ENCODE data around the gene SUPT3H.
"Not testable (repeated sequence)": the region's sequence is repeated elsewhere in the genome, so short reads cannot be mapped to it uniquely, and the experiment has no call there.

SUPT3H gene

DNA sequence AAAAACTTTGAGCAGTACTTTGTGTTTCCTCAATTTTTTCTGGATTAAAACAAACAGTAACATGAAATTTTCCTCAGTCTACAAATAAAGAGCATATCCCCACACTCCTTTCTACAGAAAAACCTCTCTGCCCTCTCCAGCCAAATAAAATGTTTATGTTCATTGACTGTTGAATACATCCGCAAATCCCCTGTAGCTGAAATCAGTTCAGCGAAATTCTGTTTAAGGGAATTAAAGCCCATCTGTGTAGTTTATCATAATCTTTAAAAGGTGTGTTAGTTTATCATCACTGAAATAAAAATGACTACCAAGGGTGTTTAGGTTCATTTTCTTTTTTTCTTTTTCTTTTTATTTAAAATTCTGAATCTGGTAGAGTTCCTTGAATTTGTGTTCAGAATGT lies 207.4 kb downstream of the SUPT3H start:
- DNase-seq, result no peak

DNA sequence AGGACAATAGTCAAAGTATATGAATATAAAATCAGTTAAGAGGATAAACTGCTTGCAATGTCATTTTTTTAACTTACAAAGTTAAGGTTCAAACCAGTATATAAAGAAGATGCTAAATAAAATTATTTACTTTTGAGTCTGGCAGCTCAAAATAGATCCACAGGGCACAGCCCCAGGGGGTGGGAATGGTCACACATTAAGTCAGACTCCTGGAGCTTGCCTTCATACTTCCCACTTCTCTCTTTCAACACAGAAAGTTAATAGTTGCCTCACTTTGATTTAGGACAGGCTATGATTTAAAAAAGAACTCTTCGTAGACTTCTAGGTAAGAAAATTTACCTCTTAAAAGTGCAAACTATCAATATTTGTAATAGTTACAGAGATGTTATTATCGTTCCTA lies 207.9 kb downstream of the SUPT3H start:
- no peak for DNase-seq

DNA sequence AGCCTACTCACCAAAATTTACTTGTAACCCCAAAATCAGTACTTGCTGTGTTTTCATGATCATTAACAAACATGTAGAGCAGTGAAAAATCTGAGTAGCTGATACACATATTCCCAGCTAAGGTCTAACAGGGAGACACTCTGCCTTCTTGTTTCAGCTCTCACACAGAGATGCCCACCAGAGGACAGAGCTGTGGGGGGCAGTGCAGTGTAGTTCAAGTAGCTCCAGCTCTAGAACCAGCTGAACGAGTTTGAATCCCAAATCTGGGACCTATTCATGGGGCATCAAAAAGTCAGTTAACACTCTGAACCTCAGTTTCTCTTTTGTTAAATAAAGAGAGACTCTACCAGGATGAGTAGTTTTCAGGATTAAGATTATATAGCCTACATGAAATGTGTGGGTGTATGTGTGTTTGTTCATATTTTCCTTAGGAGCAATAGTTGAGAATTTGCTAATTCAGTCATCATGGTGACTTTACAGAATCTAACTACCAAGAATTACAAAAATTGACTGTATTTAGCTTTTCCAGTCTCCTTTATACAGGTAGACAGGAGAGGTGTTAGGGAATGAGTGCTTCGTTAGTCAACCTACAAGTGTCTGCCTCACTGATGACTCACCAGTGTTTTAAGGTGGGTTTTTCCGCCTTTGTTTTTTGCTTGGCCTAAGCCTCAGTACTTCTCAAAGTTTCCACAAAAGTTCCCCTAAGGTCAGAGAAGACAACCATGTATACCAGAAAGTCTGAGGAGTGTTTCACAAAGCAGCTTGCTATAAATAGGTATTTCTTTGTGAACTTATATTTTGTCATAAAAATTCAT lies 213.6 kb downstream of the SUPT3H start:
- DNase-seq, result no peak

DNA sequence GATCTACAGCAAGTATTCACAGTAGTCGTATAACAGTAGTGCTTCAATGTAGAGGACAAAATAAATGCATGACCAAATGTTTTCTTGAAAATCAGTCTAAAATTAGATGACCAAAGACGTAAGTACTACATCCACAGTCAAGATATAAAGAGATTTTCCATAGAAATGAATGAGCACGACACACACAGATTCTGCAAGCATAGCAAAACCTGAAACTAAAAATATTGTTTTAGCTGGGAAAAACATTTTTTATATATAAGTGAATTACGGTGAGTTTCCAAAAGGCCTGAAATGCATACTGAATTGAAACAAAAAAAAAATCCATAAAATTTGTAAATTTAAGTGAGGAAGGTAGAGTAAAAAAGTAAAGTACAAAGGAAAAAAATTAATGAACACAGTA lies 217.4 kb downstream of the SUPT3H start:
- DNase-seq, result no peak

DNA sequence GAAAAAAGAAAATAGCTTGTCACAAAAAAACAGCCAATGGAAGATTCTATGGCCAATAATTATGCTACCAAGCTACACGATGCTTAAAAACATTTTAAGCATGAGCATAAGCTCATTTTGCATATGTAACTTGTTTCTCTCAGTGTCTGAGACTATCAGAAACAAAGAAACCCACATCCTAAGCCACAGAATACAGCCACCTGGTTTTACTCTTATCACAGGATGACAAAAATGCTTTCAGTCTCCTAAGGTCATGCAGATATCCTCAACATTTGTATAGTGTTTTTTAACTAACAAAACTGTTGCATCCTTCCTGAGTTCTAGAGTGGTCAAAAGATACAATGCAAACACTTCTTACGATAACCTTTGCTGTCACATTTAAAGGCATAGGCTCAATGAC lies 221.7 kb downstream of the SUPT3H start:
- no peak for DNase-seq

DNA sequence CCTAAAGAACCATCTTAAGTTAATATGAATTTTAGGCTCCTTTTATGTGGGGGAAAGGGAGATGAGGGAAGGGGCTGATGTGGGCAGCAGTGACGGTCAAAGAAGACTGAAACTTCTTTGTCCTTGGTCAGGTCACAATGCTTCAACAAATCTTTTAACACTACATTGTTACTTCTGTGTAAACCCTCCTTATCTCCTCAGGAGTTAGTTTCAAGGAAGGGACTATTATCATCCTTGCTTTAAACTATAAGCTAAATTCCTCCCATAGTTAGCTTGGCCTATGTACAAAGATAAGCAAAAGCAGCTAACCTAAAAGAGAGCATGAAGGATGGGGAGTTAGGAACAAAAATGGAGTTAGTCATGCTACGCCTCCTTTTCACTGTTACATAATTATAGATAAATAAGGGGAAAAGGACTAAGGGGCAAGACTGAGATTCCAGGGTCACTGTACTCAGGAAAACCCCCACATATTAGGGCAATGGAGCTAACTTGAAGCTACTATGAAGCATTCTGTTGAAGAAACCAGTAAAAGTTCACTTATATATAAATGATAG lies 222.3 kb downstream of the SUPT3H start:
- DNase-seq, result no peak

DNA sequence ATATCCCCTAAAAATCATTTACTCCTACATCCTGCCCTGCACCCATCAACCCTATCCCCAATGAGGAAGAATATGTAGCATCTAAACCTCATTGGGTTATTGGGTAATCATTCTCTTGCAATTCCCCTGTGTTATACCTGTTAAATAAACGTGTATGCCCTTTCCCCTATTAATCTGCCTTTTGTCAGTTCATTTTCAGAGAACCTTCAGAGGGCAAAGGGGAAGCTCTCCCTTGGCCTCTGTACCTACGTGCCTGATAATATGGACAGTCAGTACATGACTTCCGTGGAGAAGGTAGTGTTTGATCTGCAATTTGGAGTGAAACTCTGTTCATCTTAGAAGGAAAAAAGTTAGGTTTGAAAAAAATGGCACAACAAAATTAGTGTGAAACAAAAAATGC lies 223.1 kb downstream of the SUPT3H start:
- no peak for DNase-seq

DNA sequence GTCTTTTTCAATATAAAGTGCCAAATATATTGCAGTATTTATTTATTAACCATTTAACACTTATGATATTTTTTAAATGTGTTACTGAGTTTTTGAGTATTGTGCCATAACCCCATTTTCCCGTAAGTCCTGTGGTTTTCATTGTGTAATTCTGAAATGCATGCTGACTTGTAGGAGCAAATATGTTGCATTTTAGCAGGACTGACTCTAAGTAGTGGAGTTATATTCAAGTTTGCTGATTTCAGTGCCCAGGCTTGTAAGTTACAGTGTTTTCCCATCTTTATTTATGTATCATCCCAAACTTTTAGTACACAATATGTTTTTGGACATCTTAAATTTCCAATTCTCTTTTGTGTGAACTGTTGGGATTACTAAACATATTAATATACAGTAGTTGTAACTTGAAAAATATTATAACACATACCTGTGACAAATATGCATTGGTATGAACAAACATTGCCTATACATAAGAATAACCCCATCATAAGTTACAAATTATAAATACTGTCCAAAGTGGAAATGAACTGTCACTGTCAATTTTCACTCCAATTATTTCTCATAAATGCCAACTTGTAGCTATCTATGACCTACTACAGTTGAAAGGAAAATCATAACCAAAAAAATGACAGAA lies 228.9 kb downstream of the SUPT3H start:
- no peak for DNase-seq

DNA sequence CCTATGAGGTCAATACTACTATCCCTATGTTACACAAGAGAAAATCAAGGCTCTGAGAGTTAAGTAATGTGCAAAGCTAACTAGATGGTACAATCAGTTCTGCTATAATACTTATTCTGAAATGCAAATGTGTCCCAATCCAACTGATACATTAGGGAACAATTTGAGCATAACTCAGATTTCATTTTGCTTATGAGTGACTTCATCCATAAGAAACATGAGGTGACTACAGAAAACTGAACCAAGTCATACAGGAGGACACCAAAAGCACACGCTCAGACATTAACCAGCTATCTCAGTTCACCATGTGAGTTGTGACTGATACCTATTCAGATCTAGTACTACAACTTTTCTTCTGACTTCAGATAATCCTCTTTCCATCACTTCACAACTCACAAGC lies 229.5 kb downstream of the SUPT3H start:
- DNase-seq, result no peak

DNA sequence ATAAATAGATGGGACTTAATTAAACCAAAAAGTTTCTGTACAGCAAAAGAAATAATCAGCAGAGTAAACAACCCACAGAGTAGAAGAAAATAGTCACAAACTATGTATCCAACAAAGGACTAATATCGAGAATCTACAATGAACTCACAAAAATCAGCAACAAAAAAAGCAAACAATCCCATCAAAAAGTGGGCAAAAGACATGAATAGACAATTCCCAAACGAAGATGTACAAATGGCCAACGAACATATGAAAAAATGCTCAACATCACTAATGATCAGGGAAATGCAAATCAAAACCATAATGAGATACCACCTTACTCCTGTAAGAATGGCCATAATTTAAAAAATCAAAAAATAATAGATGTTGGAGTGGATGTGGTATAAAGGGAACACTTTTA lies 232.1 kb downstream of the SUPT3H start:
- DNase-seq, result not testable (repeated sequence)

DNA sequence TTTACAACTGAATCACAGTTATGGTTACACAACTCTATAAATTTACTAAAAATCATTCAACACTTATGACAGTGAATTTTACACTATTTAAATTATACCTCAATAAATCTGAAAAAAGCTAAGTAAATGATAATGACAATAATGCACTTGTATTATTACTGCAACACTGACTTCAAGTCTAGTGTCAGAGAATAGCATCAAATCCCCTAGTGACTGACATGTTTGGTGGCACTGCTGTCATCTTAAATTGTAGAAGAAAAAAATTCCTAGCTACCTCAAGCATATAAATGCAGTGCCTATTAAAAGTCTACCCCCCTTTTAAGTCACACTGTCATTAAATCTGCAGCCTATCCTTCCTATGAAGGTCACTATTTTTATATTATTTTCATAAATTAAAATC lies 239.0 kb downstream of the SUPT3H start:
- DNase-seq, result no peak

DNA sequence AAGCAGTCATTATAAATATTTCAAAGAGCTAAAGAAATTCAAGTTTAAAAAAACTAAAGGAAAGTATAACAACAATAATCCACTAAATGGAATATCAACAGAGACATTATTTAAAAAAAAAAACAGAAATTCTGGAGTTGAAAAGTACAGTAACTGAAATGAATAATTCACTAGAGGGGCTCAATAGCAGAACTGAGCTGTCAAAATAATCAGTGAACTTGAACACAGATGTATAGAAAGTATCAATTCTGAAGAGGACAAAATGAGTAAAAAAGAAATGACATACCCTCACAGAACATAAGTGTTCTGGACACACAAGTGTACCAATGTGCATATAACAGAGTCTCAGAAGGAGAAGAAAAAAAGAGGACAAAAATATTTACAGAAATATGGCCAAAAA lies 241.2 kb downstream of the SUPT3H start:
- DNase-seq, result no peak

DNA sequence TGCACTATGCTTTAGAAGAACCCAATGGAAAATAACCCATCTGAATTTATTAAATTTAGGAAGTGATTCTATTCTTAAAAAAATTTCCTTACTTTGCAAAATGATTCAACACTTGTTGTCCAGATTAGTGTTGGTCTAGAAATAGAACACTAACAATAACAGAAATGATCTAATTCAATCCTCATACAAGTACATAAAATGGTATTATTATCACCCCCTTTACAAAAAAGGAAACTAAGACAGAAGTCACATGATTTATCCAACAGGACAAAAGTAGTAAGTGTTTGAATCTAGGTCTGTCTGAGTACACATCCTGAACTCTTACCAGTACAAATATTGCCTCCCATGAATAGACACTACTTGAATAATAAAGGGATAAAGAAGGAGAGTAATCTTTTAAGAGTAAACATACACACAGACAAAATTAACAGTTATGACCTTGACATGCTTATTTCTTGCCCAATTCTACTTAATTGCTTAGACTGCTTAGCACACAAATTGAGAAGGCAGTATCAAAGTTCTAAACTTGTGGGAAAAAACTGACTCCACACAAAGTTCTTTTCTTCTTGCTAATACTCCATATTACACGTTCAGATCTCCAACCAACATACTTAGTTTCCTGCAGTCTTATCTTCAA lies 245.0 kb downstream of the SUPT3H start:
- no peak for DNase-seq

DNA sequence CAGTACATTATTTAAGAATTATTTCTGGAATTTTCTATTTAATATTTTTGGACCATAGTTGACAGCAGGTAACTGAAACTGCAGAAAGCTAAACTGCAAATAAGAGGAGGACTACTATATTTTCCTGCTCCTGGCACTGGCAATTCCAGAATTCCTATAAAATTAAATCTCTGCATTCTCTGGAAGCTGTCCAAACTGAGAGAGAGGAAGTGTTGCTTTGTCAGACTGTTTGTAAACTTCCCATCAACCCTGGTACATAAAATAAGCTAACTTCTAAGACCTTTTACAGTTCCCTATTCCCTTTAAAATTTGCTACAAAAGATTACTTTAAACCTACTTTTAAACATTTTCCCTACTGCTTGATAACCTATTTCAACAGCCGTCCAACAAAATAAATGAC lies 245.7 kb downstream of the SUPT3H start:
- no peak for DNase-seq

DNA sequence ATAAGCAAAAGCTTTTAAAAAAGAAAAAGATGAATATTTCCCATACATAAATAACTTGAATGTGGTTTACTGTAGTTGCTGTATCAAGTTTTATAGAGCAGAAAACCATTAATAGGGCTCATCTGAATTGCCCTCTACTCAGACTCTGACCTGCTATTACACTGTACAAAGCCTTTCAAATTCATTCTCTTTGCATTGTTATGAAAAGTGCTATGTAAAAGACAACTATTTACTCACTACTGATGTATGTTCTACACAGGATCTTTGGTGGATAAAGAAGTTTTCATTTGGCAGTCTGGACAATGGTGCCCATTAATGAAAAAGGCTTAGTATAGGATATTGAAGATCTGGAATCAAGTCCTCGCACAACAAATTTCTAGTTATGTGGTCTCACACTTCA lies 248.7 kb downstream of the SUPT3H start:
- no peak for DNase-seq

DNA sequence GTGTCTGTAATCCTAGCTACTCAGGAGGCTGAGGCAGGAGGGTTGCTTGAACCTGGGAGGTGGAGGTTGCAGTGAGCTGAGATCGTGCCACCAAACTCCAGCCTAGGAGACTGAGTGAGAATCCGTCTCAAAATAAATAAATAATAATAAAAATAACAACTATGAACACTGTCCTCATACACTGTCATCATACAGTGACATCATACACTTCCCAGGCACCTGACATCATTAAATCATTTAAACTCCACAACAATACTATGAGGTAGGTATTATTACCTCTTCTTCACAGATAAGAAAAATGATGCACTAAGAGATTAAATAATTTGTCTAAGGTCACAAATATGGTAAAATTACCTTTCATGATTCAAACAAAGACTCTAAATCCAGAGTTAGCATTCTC lies 250.5 kb downstream of the SUPT3H start:
- DNase-seq, result no peak

DNA sequence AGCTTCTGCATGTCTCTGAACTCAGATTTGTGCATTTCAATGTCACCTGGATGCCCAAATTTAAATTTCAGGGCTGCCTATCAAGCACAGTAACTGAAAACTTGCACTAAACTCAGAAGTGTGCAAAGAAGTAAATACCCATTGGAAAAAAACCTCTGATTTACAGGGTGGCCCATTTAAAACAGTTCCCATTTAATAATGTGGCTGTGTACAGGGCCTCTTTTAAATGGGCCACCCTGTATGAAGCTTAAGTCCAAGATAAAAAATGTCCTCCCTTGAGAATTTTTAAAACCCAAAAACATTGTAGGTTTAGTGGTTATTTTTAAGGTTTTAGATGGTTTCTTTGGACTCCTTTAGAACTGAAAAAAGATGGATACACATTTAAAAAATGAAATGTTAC lies 251.7 kb downstream of the SUPT3H start:
- no peak for DNase-seq

DNA sequence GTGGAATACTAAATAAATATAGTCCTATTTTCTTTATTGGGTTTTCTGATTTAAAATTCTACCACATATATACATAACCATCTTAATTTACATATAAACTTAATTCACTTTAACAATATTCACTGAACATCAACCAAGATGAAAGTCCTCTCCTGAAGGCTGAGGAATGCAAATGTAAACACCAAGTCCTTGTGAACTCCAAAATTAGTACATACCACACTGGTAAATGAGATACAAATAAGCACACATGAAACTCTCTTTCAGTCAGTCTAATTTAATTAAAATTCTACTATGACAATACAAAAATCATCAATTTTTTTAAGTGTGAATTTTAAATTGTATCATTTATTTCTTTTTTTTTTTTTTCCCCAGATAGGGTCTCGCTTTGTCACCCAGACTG lies 254.7 kb downstream of the SUPT3H start:
- no peak for DNase-seq

DNA sequence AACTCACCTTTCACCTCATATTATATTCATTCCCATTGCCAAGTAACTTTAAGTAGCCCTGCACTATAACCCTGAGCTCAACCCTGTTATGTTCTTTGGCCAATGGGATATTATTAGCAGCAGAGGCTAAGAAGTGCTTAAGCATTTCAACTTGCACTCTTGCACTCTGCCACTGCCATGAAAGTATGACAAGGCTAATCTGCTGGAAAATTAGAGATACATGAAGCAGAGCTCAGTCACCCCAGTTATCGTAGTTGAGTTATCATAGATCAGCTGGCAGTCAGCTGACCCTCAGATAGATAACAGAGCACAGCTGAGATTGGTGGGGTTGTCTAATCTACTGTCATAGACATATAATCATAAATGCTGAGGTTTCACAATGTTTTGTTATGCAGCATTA lies 259.0 kb downstream of the SUPT3H start:
- no peak for DNase-seq

DNA sequence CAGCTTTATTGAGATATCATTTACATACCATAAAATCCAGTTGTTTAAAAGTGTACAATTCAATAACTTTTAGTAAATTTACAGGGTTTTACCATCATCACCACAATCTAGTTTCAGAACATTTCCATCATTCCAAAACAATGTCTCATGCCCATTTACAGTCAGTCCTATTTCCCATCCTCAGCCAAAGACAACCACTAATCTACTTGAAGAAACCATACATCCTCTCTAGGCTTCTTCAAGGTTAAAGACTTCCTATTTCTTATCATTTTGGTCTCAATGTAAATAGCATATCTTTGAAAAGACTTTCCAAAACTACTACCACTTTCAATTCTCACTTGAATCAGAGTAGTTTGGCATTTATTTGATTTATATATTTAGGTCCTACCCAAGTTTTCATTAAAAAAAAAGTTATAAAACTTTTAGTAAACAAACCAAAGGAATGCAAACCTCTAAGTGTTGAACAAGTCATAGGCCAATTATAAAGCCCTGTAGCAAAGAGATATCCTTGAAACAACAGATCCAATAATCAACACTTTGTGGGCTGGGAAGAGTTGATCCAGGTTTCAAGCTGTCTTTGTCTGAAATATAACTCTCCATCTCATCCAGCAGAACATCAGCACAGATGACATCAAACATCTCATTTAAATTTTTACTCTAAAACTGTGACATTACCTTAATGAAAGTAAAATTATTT lies 260.9 kb downstream of the SUPT3H start:
- no peak for DNase-seq

DNA sequence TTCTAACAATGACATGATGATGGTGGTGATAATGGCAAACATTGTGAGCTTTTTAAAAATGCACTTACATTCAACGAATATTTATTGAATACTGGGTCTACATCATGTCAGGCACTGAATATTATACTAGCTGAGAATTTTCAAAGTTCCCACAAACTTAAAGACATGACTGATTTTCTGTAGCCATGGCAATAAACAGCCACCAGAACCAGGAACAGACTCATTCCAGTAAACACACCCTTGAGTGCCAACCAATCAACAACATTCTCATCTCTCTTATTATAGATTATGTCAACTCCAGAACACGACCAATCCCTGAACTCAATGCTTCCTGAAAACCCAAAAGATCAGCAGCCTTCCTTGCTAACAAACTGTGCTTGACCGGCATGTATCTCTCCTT lies 262.0 kb downstream of the SUPT3H start:
- DNase-seq, result no peak

DNA sequence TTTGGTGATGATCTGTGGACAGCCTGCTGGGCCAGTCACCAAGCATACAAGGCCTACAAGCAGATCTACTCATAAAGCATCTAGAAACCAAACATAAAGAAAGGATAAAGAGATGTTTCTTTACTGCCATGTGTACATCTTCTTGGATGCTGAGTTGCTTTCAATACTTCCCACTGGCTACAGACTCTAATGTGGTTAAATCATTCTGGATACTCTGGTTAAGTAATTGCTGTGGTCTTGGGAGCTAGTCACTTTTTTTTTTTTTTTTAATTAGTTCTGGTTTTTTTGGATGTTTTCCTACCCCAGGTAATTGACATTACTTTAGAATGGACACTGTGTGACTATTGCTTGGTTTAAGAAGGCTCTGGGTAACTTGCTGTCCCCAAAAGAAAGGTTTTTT lies 265.0 kb downstream of the SUPT3H start:
- DNase-seq, result no peak

DNA sequence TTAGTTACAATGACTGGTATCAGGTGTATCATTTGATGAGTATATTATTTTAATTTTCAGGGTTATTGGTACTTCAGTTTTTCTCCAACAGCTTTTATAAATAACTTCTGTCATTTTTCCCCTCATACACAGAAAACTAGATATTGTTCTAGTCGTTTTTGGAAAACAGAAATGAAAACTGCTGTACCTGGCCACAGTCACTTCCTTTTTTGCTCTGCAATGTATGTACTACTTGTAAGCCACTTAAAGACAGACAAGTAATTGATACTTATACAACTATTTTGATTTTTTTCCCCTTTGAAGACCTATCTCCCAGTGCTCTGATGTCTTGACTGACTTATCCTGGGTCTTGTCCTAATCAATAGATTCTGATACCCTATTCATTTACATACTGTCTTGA lies 268.2 kb downstream of the SUPT3H start:
- DNase-seq, result no peak
